ENCODE measurements around the gene XRCC1. TPM values are rescaled to one million over a fixed set of nuclear protein-coding genes. Genes with fewer than 3 reads are reported as not detected.

Gene XRCC1
- total RNA-seq, 1 experiment from 2014 or later: 37.4 TPM

GRCh38 chr19:43594081-43594697, 18.9 kb upstream of the XRCC1 start:
- ChIA-PET CTCF (interaction anchor here (0.7 to 2.8 kb wide), 14 partner anchors 12 to 162 kb away, joined by 3 to 20 read pairs (median 5); partner anchors contain the start of genes SMG9 and ZNF575), RAD21 (ENCODE audit: low non-redundant PET in 1 of 2, low total read pairs in 2 of 2, uncharacterized antibody in 2 of 2, unreplicated experiment in 2 of 2) (interaction anchor here (0.9 to 1.0 kb wide), 5 partner anchors 39 to 161 kb away, joined by 3 to 4 read pairs (median 3); no protein-coding TSS in a partner anchor), POLR2A (interaction anchor here (1.4 kb wide), 1 partner anchor 10 kb away, joined by 5 read pairs; no protein-coding TSS in a partner anchor)
- Histone ChIP-seq H3K79me2 (ENCODE audit: insufficient read depth, low read length) (peaks cover 51% of the 10 kb centered on the region), H2AFZ (ENCODE audit: low read depth, low read length, poor library complexity, severe bottlenecking) (no peak overlapping the region), H3K27ac (ENCODE audit: low read depth, low read length) (no peak overlapping the region), H3K36me3 (ENCODE audit: control insufficient read depth in 1 of 2, insufficient read depth in 2 of 2, low read length in 2 of 2) (peaks cover 8 to 17% of the 10 kb centered on the region in 2 experiments; a peak in 3 of 4 replicates), H3K4me3 (replicated peaks in 1 of 2; ENCODE audit: low read depth in 1 of 2, low read length in 2 of 2) (peak overlapping the region; percentile 71 to 92), H3K27me3 (ENCODE audit: insufficient read depth, low read length) (no peaks in the 10 kb centered on the region), H4K20me1 (ENCODE audit: insufficient read depth) (no peaks in the 10 kb centered on the region), H3K4me1 (ENCODE audit: control insufficient read depth in 1 of 2, insufficient read depth in 2 of 2, low read length in 2 of 2) (peaks cover 9 to 25% of the 10 kb centered on the region in 2 experiments; a peak in 3 of 4 replicates), H3K4me2 (ENCODE audit: low read length) (peak overlapping the region; percentile 98), H3K9me2 (ENCODE audit: insufficient read depth) (no peaks in the 10 kb centered on the region), H3K9me3 (ENCODE audit: control insufficient read depth in 1 of 2, insufficient read depth in 1 of 2, low read depth in 1 of 2, low read length in 2 of 2) (no peaks in the 10 kb centered on the region), H3K9ac (ENCODE audit: low read length) (no peak overlapping the region)
- ATAC-seq: no peak
- no peak for DNase-seq (ENCODE audit: low read depth, low spot score)
- TF ChIP-seq SIN3A (IDR thresholded peaks at IDR 0.05; ENCODE audit: low read depth) (no peak), FOSL1 (IDR thresholded peaks at IDR 0.05; ENCODE audit: low read depth) (no peak), JUND (IDR thresholded peaks at IDR 0.05) (no peak), REST (IDR thresholded peaks at IDR 0.05; ENCODE audit: low read depth) (no peak), SRF (IDR thresholded peaks at IDR 0.05; ENCODE audit: low read depth) (no peak)
- no TSS peak for BruUV-seq (replicated peaks)
- intact Hi-C loops (cut with micrococcal nuclease): loop anchor here (1.0 to 5.0 kb wide), 2 partner anchors 59 to 162 kb away; no protein-coding TSS in a partner anchor

All from HCT116 (cell line).